HG02938 (cell line): ENCODE results near the gene GDF2.

ENCODE experiments used
- ATAC-seq: cut with Tn5 transposase; IDR thresholded peaks from one replicate; pipeline ENCODE4 v1.9.1; 2021; ENCODE audit warnings: mild to moderate bottlenecking, moderate library complexity; ENCODE audit not compliant: unreplicated experiment

GDF2 gene

DNA sequence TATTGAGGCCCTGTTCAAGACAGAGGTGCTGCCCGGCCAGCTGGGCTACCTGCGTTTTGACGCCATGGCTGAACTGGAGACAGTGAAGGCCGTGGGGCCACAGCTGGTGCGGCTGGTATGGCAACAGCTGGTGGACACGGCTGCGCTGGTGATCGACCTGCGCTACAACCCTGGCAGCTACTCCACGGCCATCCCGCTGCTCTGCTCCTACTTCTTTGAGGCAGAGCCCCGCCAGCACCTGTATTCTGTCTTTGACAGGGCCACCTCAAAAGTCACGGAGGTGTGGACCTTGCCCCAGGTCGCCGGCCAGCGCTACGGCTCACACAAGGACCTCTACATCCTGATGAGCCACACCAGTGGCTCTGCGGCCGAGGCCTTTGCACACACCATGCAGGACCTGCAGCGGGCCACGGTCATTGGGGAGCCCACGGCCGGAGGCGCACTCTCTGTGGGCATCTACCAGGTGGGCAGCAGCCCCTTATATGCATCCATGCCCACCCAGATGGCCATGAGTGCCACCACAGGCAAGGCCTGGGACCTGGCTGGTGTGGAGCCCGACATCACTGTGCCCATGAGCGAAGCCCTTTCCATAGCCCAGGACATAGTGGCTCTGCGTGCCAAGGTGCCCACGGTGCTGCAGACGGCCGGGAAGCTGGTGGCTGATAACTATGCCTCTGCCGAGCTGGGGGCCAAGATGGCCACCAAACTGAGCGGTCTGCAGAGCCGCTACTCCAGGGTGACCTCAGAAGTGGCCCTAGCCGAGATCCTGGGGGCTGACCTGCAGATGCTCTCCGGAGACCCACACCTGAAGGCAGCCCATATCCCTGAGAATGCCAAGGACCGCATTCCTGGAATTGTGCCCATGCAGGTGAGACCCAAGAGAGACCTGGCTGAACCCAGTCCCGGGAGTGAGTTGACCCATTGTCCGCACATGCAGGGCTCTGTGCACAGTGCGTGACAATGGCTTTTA, 28.7 kb downstream of the GDF2 start:
- no peak for ATAC-seq

DNA sequence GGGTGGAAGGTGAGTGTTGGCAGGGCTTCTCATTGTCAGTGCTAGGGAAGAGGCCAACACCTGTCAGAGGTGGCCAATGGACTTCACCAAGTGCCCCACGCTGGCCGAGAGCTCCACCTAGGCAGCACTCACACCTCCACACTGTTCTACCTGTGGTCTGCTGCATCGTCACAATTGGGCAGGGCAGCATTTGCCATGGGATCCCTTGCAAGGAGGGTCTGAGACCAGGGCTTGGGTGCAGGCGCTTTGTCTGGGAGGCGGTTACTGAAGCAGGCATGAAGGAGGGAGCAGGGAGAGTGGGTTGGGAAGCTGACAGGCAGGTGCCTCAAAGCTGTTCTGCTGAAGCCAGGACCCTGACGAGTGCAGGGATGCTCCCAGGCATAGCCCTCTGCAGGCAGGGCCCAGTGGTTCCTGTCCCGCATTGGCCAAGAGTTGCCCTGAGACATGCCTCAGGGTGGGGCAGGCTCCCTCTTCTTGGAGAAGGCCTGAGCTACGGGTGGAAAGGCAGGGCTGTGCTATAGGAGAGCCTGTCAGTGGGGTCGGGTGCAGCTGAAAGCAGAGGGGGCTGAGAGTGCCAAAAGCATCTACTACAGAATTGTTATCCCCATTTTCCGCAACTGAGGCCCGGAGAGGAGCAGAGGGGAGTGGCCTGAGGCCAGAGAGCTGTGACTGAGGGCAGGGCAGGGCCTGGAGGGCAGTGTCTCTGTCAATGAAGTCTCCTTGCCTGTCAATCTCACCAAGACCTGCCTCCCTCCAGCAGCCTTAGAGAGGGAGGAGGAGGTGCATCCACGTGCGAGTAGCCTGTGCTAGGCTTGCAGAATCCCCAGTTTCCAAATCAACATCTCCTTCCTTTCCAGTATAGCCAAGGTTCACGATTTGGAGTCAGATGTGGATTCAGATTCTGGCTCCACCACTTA, 29.9 kb downstream of the GDF2 start:
- no peak for ATAC-seq

GRCh38 chr10:47353351-47353750, 31.1 kb downstream of the GDF2 start:
- no peak for ATAC-seq

DNA sequence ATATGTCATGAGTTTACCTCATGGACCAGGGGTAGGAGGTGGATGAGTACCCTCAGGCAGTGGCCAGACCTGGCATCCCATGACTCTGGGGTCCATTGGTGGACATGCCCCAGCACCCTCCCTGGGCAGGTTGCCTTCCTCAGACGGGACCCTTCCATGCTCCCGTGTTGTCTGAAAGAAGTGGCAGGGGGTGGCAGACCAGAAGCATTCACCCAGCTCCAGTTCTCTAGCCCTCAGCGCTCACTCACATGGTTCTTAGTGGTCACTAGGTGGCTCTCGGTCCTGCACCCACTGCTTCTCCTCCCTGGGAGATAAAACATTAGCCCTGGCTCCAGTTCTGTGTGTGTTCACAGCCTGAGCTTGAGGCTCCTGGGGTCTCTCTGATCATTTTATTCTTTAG, 31.9 kb downstream of the GDF2 start:
- no peak for ATAC-seq

GRCh38 chr10:47354900-47355299, 32.6 kb downstream of the GDF2 start:
- no peak for ATAC-seq

DNA sequence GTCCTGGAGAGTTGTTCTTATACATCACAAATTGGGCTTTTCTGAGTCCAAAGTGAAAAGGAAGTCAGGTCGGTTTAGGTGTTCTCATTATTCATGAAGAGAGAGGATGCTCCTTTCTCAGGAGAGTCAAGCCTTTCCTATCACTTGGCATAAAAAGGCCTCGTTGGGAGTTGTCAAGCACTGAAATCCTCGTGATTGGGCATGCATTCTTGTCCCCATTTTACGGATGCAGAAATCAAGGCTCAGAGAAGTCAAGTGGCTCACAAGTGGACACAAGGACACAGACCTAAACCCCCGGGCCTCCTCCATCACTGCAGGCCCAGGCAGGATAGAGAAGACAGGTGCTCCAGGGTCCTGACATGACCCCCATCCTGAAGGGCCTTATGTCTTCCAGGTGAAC, 34.5 kb downstream of the GDF2 start:
- no peak for ATAC-seq

DNA sequence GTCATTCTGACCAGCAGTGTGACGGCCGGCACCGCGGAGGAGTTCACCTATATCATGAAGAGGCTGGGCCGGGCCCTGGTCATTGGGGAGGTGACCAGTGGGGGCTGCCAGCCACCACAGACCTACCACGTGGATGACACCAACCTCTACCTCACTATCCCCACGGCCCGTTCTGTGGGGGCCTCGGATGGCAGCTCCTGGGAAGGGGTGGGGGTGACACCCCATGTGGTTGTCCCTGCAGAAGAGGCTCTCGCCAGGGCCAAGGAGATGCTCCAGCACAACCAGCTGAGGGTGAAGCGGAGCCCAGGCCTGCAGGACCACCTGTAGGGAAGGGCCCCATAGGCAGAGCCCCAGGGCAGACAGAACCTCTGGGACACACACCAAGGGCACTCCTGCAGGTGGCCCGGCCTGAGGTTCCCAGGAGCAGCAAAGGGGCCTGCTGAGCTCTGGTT, 34.9 kb downstream of the GDF2 start:
- ATAC-seq = no peak

- ATAC-seq = no peak
These were observed 35.7 kb downstream of the GDF2 start for GRCh38 chr10:47357911-47358310.

DNA sequence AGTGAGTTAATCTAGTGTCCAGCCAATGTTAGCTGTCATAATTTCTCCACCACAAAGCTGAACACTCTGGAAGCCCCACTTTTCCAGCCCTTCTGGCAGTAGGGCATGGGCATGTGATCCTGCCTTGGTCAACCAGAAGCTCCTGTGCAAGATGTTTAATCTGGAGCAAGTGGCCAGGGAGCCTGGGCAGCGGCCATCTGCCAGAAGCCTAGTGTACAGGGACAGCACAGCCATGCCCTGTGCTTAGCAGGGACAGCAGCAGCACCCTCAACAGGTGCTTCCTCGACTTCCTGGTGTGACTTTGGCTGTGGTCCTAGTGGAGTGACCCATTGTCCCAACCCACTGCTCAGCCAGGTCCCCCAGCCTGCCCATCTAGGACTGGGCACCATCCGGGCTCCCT, 36.2 kb downstream of the GDF2 start:
- no peak for ATAC-seq

GRCh38 chr10:47359101-47359500, 36.8 kb downstream of the GDF2 start:
- ATAC-seq = no peak

DNA sequence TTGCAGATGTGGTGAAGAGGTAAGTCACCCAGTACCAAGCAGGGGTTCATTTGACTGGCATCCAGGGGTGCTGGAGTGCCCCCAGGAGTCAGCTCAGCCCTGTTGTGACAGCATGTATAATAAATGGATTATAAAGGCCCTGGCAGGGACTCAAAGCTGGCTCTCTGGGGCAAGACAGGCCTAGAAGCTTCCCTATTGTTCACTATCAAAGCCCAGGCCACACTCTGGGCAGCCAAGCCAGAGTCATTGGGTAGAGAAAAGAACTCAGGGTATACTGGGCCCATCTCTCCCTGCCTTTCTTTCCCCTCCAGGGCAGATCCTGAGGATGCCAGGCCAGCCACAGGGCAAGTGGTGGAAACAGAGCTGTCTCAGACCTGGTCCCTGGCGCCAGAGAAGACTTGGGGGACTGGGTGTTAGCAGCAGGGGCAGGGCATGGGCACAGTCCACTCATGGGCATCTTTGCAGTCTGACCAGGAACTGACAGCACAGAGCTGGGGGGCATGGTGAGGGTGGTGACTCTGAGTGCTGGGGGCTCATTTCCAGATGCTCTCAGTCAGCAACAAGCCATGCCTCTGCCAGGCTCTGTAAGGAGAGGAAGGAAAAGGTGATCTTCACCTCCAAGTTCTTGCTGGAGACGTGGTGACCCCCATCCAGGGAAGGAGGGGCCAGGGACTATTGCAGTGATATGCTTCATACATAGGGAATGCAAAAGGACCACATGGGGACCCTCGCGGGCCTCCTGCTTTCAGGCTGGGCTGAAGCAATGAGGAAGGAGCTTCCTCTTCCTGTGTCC, 37.6 kb downstream of the GDF2 start:
- ATAC-seq = no peak

- ATAC-seq = no peak
These were observed 38.3 kb downstream of the GDF2 start for GRCh38 chr10:47360419-47361040.

GRCh38 chr10:47361293-47361692, 39.0 kb downstream of the GDF2 start:
- ATAC-seq = no peak

DNA sequence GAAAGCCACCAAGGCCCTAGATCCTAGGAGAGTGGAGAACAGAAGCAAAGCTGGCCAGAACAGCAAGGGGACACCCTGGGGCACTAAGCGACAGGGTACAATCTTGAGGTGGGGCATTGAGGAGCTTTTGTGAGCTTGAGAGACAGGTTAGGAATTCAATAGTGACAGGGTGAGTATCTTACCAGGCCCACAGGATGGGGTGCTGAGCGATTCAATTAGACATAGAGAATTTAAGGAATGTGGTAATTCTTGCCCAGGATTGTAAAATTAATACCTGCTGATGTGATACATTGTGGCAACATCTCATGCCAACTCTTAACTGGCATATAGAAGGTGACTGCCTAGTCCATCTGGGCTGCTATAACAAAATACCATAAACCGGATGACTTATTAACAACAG, 39.9 kb downstream of the GDF2 start:
- no peak for ATAC-seq

- no peak for ATAC-seq
These were observed 41.5 kb downstream of the GDF2 start for GRCh38 chr10:47363781-47364180.

DNA sequence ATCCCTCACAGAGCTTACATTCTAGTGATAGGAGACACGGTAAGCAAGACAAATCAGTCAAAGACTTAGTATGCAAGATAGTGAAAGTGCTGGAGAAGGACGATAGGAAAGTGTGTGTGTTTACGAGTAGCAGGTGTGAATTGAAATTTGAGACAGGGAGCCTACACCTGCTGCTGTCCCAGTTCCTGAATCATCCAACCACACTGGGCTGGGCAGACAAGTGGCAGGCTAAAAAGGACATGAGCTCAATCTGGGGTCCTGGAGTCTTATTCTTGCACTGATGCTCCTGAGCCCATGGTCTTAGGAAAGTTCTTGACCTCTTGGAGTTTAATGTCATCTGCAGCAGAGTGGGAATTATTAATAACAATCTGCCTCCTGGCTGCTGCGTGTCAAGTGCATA, 42.1 kb downstream of the GDF2 start:
- no peak for ATAC-seq

- ATAC-seq = no peak
These were observed 42.7 kb downstream of the GDF2 start for GRCh38 chr10:47364911-47365310.

GRCh38 chr10:47365431-47366180, 43.4 kb downstream of the GDF2 start:
- ATAC-seq = no peak

DNA sequence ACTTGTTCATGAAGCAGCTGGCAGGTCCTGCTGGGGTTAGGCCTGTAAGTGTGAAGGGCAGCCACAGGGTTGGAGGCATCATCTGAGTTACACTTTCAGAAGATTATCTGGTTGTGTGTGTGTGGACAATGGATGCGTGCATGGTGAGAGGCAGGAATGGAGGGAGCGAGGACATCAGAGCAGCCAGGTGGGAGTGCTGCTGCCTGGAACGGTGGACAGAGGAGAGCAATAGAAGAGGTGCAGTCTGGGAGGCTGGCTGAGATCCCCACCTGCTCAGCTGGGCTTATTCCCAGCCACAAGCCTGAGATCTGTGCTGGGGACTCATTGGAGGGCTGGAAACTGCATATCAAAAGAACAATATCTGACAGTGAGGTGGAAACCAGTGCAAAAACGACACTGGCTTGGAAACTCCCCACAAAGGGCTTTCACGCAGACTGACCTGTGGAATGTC, 44.0 kb downstream of the GDF2 start:
- ATAC-seq = no peak
